Astrocyte (in vitro differentiated cells and primary cell): Measurements from ENCODE around the gene TMEM271. TPM values are rescaled to one million over a fixed set of nuclear protein-coding genes. Genes with fewer than 3 reads are reported as not detected.

Experiments
- DNase-seq: peaks from one replicate; pipeline ENCODE4 v3.0.0-alpha.2; 2010; ENCODE audit warnings: low read depth
- FAIRE-seq: peaks from 2 replicates; lab custom pipeline; 2011; peaks lifted over from hg19 to GRCh38; lab: Jason Lieb, UNC
- H2AFZ ChIP-seq: 2 replicates; pipeline ENCODE4 v1.6.0; 2012; ENCODE audit warnings: low read depth, low read length, inconsistent platforms
- H3K27ac ChIP-seq: 2 replicates; pipeline ENCODE4 v1.5.1; 2011; ENCODE audit warnings: low read depth, low read length, inconsistent platforms
- H3K27me3 ChIP-seq: 2 replicates; pipeline ENCODE4 v1.6.0; 2011; ENCODE audit warnings: low read length, inconsistent platforms; ENCODE audit not compliant: insufficient read depth
- H3K36me3 ChIP-seq: 2 replicates; pipeline ENCODE4 v1.5.1; 2011; ENCODE audit warnings: low read length, inconsistent platforms; ENCODE audit not compliant: insufficient read depth
- H3K4me1 ChIP-seq: 2 replicates; pipeline ENCODE4 v1.5.1; 2011; ENCODE audit warnings: low read length, inconsistent platforms; ENCODE audit not compliant: insufficient read depth
- H3K4me2 ChIP-seq: 2 replicates; pipeline ENCODE4 v1.6.0; 2012; ENCODE audit warnings: low read length, inconsistent platforms
- H3K4me3 ChIP-seq: 2 replicates; pipeline ENCODE4 v1.5.1; 2011; ENCODE audit warnings: low read depth, mild to moderate bottlenecking, low read length, inconsistent platforms; ENCODE audit not compliant: insufficient read depth
- H3K79me2 ChIP-seq: 2 replicates; pipeline ENCODE4 v1.6.0; 2012; ENCODE audit warnings: mild to moderate bottlenecking, low read length, inconsistent platforms; ENCODE audit not compliant: insufficient read depth
- H3K9ac ChIP-seq: 2 replicates; pipeline ENCODE4 v1.6.0; 2012; ENCODE audit warnings: mild to moderate bottlenecking, low read length, inconsistent platforms
- H3K9me3 ChIP-seq: 2 replicates; pipeline ENCODE4 v1.5.1; 2012; ENCODE audit warnings: low read depth, mild to moderate bottlenecking, low read length, inconsistent platforms; ENCODE audit not compliant: insufficient read depth
- H4K20me1 ChIP-seq: 2 replicates; pipeline ENCODE4 v1.6.0; 2012; ENCODE audit warnings: low read length, inconsistent platforms; ENCODE audit not compliant: insufficient read depth
- H3K27ac Mint-ChIP-seq: one replicate; pipeline ENCODE4 v1.8.0; 2021; ENCODE audit warnings: mild to moderate bottlenecking, mixed read lengths; ENCODE audit not compliant: unreplicated experiment
- H3K27me3 Mint-ChIP-seq: one replicate; pipeline ENCODE4 v1.8.0; 2021; ENCODE audit warnings: low read depth, mixed read lengths; ENCODE audit not compliant: unreplicated experiment
- H3K36me3 Mint-ChIP-seq: one replicate; pipeline ENCODE4 v1.8.0; 2021; ENCODE audit warnings: low read depth, mixed read lengths; ENCODE audit not compliant: unreplicated experiment
- H3K4me1 Mint-ChIP-seq: one replicate; pipeline ENCODE4 v1.8.0; 2021; ENCODE audit warnings: low read depth, mixed read lengths; ENCODE audit not compliant: unreplicated experiment
- H3K4me3 Mint-ChIP-seq: one replicate; pipeline ENCODE4 v1.8.0; 2021; ENCODE audit warnings: mild to moderate bottlenecking, moderate library complexity, mixed read lengths; ENCODE audit not compliant: unreplicated experiment
- H3K9me3 Mint-ChIP-seq: one replicate; pipeline ENCODE4 v1.8.0; 2021; ENCODE audit warnings: mild to moderate bottlenecking, mixed read lengths; ENCODE audit not compliant: unreplicated experiment
- CTCF ChIP-seq: IDR thresholded peaks from 2 replicates; pipeline ENCODE4 v1.5.1; 2011; ENCODE audit warnings: low read depth, mild to moderate bottlenecking, inconsistent platforms, low read length, moderate library complexity; ENCODE audit not compliant: insufficient read depth
- EZH2 ChIP-seq: IDR thresholded peaks from 2 replicates; pipeline ENCODE4 v1.6.1; 2012; ENCODE audit warnings: mild to moderate bottlenecking, low read length, inconsistent platforms; ENCODE audit not compliant: insufficient read depth
- total RNA-seq: library from RNA; stranded (reverse); gene quantifications from 2 replicates; pipeline ENCODE4 v1.2.1, GENCODE V29; 2021

TMEM271 gene
- total RNA-seq, 1 donor from 2014 or later = 4.4 TPM

- Mint-ChIP-seq H3K27me3 (no peaks in the 10 kb centered on the region), H3K4me1 (no peaks in the 10 kb centered on the region), H3K9me3 (no peaks in the 10 kb centered on the region), H3K36me3 (peaks cover 19% of the 10 kb centered on the region), H3K27ac (no peak overlapping the region), H3K4me3 (no peak overlapping the region)
- Histone ChIP-seq H2AFZ (no peak overlapping the region), H3K9ac (no peak overlapping the region), H3K9me3 (no peaks in the 10 kb centered on the region), H3K36me3 (peaks cover 4% of the 10 kb centered on the region), H3K4me1 (no peaks in the 10 kb centered on the region), H3K4me2 (no peak overlapping the region), H4K20me1 (no peaks in the 10 kb centered on the region), H3K79me2 (no peaks in the 10 kb centered on the region), H3K27ac (no peak overlapping the region), H3K4me3 (no peak overlapping the region), H3K27me3 (no peaks in the 10 kb centered on the region)
- DNase-seq (no peak), FAIRE-seq (no peak)
- no peak for TF ChIP-seq CTCF
- TF ChIP-seq EZH2 = no peak
Measured at GRCh38 chr4:535181-535923, 40.7 kb downstream of the TMEM271 start.

- Histone ChIP-seq H4K20me1 (no peaks in the 10 kb centered on the region), H2AFZ (no peak overlapping the region), H3K4me2 (no peak overlapping the region), H3K9me3 (no peaks in the 10 kb centered on the region), H3K27ac (no peak overlapping the region), H3K9ac (no peak overlapping the region), H3K4me3 (no peak overlapping the region), H3K4me1 (no peaks in the 10 kb centered on the region), H3K36me3 (peaks cover 4% of the 10 kb centered on the region), H3K27me3 (no peaks in the 10 kb centered on the region), H3K79me2 (no peaks in the 10 kb centered on the region)
- DNase-seq = no peak
- H3K4me3 Mint-ChIP-seq = no peak overlapping the region
- TF ChIP-seq CTCF = no peak
- no peak for TF ChIP-seq EZH2
- no peak for FAIRE-seq
- peaks cover 19% of the 10 kb centered on the region for H3K36me3 Mint-ChIP-seq
- no peaks in the 10 kb centered on the region for H3K4me1 Mint-ChIP-seq
- H3K27me3 Mint-ChIP-seq = no peaks in the 10 kb centered on the region
- no peak overlapping the region for H3K27ac Mint-ChIP-seq
- H3K9me3 Mint-ChIP-seq = no peaks in the 10 kb centered on the region
Measured at GRCh38 chr4:534576-535151, 41.4 kb downstream of the TMEM271 start.

GRCh38 chr4:534101-534575 is 42.0 kb downstream of the TMEM271 start:
- no peak for FAIRE-seq
- H3K79me2 ChIP-seq = no peaks in the 10 kb centered on the region
- H3K36me3 Mint-ChIP-seq = peaks cover 19% of the 10 kb centered on the region
- H3K4me3 Mint-ChIP-seq = no peak overlapping the region
- no peak overlapping the region for H3K4me3 ChIP-seq
- H3K27ac Mint-ChIP-seq = no peak overlapping the region
- no peaks in the 10 kb centered on the region for H3K27me3 ChIP-seq
- no peaks in the 10 kb centered on the region for H3K9me3 Mint-ChIP-seq
- H3K27me3 Mint-ChIP-seq = no peaks in the 10 kb centered on the region
- H3K9ac ChIP-seq = no peak overlapping the region
- H3K36me3 ChIP-seq = peaks cover 4% of the 10 kb centered on the region
- H4K20me1 ChIP-seq = peaks cover under 1% of the 10 kb centered on the region
- no peak overlapping the region for H3K4me2 ChIP-seq
- H3K4me1 ChIP-seq = no peaks in the 10 kb centered on the region
- H2AFZ ChIP-seq = no peak overlapping the region
- TF ChIP-seq CTCF = no peak
- H3K4me1 Mint-ChIP-seq = no peaks in the 10 kb centered on the region
- H3K27ac ChIP-seq = no peak overlapping the region
- DNase-seq = no peak
- H3K9me3 ChIP-seq = no peaks in the 10 kb centered on the region
